PC-9 (cell line): ENCODE results near the gene ARHGAP18. TPM values are rescaled to one million over a fixed set of nuclear protein-coding genes. Genes with fewer than 3 reads are reported as not detected.
A peak's percentile ranks its signal among the peaks of the same experiment; 100 is the strongest.

Experiments used
- BruUV-seq: library from RNA; stranded (reverse); fragments of 400-500 nt; replicated peaks from 2 replicates; lab custom pipeline; 2021; lab: Mats Ljungman, UMichigan
- CTCF ChIA-PET: fragments of 300-600 bp; sonication (Branson Sonifier 250); formaldehyde crosslinking; loops from one replicate; lab custom pipeline; 2022; ENCODE audit warnings: antibody characterized with exemption; lab: Charles Lee
- POLR2A ChIA-PET: fragments of 300-600 bp; sonication (Branson Sonifier 250); formaldehyde crosslinking; loops from one replicate; lab custom pipeline; 2022; ENCODE audit warnings: antibody characterized with exemption; ENCODE audit not compliant: unreplicated experiment; lab: Charles Lee
- DNase-seq, 2 experiments: peaks; one replicate each; pipeline versions ENCODE4 v3.0.0 to v3.0.0-alpha.2; 2015 to 2022; ENCODE audit warnings: mixed read lengths in 1 of 2
- H2AFZ ChIP-seq: fragments of 200-600 bp; sonication (generic); 2 replicates; pipeline ENCODE4 v1.8.1; 2017; ENCODE audit warnings: antibody characterized with exemption
- H3F3A ChIP-seq: fragments of 200-600 bp; sonication (generic); 2 replicates; pipeline ENCODE4 v1.8.1; 2017; ENCODE audit warnings: antibody characterized with exemption, mild to moderate bottlenecking, low read depth; ENCODE audit not compliant: insufficient read depth
- H3K27ac ChIP-seq: fragments of 200-600 bp; sonication (generic); 2 replicates; pipeline ENCODE4 v1.6.1; 2016; ENCODE audit warnings: mixed run types
- H3K27me3 ChIP-seq: fragments of 200-600 bp; sonication (generic); 2 replicates; pipeline ENCODE4 v1.6.1; 2016; ENCODE audit warnings: low read depth, mixed run types; ENCODE audit not compliant: insufficient read depth
- H3K36me3 ChIP-seq: fragments of 200-600 bp; sonication (generic); 2 replicates; pipeline ENCODE4 v1.6.1; 2016; ENCODE audit warnings: low read depth, mixed run types
- H3K4me1 ChIP-seq: fragments of 200-600 bp; sonication (generic); replicated peaks from 2 replicates; pipeline ENCODE4 v1.6.1; 2016; ENCODE audit warnings: mixed run types; ENCODE audit not compliant: insufficient read depth
- H3K4me2 ChIP-seq: fragments of 200-600 bp; sonication (generic); 2 replicates; pipeline ENCODE4 v1.6.1; 2017; ENCODE audit warnings: mixed run types
- H3K4me3 ChIP-seq: fragments of 200-600 bp; sonication (generic); 2 replicates; pipeline ENCODE4 v1.6.1; 2016; ENCODE audit warnings: mixed run types
- H3K79me2 ChIP-seq: fragments of 200-600 bp; sonication (generic); 2 replicates; pipeline ENCODE4 v1.6.1; 2017; ENCODE audit warnings: low read depth, mixed run types
- H3K9me2 ChIP-seq: fragments of 200-600 bp; sonication (generic); 2 replicates; pipeline ENCODE4 v1.8.1; 2017; ENCODE audit warnings: mild to moderate bottlenecking; ENCODE audit not compliant: insufficient read depth
- H3K9me3 ChIP-seq: fragments of 200-600 bp; sonication (generic); 2 replicates; pipeline ENCODE4 v1.8.1; 2016; ENCODE audit warnings: low read depth; ENCODE audit not compliant: insufficient read depth
- H4K20me1 ChIP-seq: fragments of 200-600 bp; sonication (generic); 2 replicates; pipeline ENCODE4 v1.8.1; 2017; ENCODE audit not compliant: insufficient read depth
- CTCF ChIP-seq: fragments of 200-600 bp; sonication (generic); conservative IDR thresholded peaks from 2 replicates; pipeline ENCODE4 v1.6.1; 2017; ENCODE audit warnings: mixed run types, antibody characterized with exemption, mild to moderate bottlenecking, moderate library complexity
- EZH2 ChIP-seq: fragments of 200-600 bp; sonication (generic); IDR thresholded peaks from 2 replicates; pipeline ENCODE4 v1.8.0; 2017; ENCODE audit warnings: antibody characterized with exemption, low read depth
- intact Hi-C: fragments of 100-400 bp; cut with micrococcal nuclease; formaldehyde crosslinking; loops from one replicate; pipeline ENCODE4 v1.10.0; 2022; ENCODE audit not compliant: unreplicated experiment
- total RNA-seq: library from RNA; stranded (reverse); gene quantifications from 2 replicates; pipeline ENCODE4 v1.2.3, GENCODE V29; 2021

The ARHGAP18 gene
- total RNA-seq, 1 experiment from 2014 or later: 15.0 TPM

- intact Hi-C loops: no loop called here
- Histone ChIP-seq H2AFZ (no peak overlapping the region), H3K27me3 (no peaks in the 10 kb centered on the region), H3F3A (no peaks in the 10 kb centered on the region), H3K9me2 (no peaks in the 10 kb centered on the region), H3K4me3 (no peak overlapping the region), H3K27ac (no peak overlapping the region), H3K79me2 (no peaks in the 10 kb centered on the region), H3K36me3 (no peaks in the 10 kb centered on the region), H4K20me1 (no peaks in the 10 kb centered on the region), H3K4me2 (no peak overlapping the region), H3K4me1 (peaks cover 16% of the 10 kb centered on the region), H3K9me3 (no peaks in the 10 kb centered on the region)
- no peak for TF ChIP-seq CTCF
- TF ChIP-seq EZH2: no peak
- peak; percentile 35 to 42 for DNase-seq
- CTCF ChIA-PET: interaction anchor here (1.2 kb wide), 1 partner anchor 31 kb away, joined by 3 read pairs; no protein-coding TSS in a partner anchor
- BruUV-seq: no TSS peak
- POLR2A ChIA-PET: interaction anchor here (0.6 kb wide), 2 partner anchors 60 to 302 kb away, joined by 4 to 9 read pairs; no protein-coding TSS in a partner anchor
Measured at GRCh38 chr6:129744201-129744879, 34.4 kb upstream of the ARHGAP18 start.

DNA sequence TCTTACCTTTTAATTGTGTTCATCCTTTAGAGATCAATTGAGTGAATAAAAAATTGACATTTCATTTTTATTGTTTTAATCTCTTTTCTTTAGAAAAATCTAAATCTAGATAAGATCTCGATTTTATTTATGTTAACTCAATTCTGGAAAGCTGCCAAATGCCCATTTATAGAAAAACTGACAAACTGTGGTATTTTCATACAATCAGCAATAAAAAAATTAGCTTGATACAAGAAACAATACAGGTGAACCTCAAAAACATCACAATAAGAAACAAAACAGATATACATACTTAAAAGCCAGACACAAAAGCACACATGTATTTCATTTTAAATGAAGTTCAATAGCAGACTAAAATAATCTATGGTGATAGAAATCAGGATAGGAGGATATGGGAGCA, 30.0 kb upstream of the ARHGAP18 start:
- no peak for DNase-seq
- Histone ChIP-seq H3K4me3 (no peak overlapping the region), H3K4me1 (peaks cover 5% of the 10 kb centered on the region), H3K27ac (no peak overlapping the region), H3F3A (no peaks in the 10 kb centered on the region), H4K20me1 (no peaks in the 10 kb centered on the region), H3K4me2 (no peak overlapping the region), H3K79me2 (no peaks in the 10 kb centered on the region), H3K36me3 (no peaks in the 10 kb centered on the region), H3K9me2 (no peaks in the 10 kb centered on the region), H3K9me3 (no peaks in the 10 kb centered on the region), H3K27me3 (no peaks in the 10 kb centered on the region), H2AFZ (no peak overlapping the region)
- intact Hi-C loops: no loop called here
- BruUV-seq: no TSS peak
- CTCF ChIA-PET: no interaction called here
- POLR2A ChIA-PET: no interaction called here
- TF ChIP-seq EZH2 (no peak), CTCF (no peak)

DNA sequence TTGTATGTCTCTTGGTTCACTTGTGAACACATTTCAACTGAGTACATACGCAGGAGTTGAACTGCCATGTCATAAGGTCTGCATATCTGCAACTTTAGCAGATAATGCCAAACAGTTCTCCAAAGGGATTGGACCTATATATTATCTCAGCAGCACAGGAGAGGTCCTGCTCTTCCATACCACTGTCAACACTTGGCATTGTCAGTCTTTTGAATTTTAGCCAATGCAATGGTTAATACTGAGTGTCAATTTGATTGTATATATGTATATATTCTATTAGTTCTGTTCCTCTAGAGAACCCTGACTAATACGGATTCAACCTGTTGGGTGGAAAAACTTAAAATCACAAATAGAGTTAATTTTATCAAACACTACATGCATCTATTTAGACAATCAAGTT, 26.1 kb upstream of the ARHGAP18 start:
- Histone ChIP-seq H3K9me3 (no peaks in the 10 kb centered on the region), H4K20me1 (no peaks in the 10 kb centered on the region), H3K79me2 (no peaks in the 10 kb centered on the region), H3K27ac (no peak overlapping the region), H2AFZ (no peak overlapping the region), H3F3A (no peaks in the 10 kb centered on the region), H3K36me3 (no peaks in the 10 kb centered on the region), H3K4me1 (no peaks in the 10 kb centered on the region), H3K27me3 (no peaks in the 10 kb centered on the region), H3K4me2 (no peak overlapping the region), H3K9me2 (no peaks in the 10 kb centered on the region), H3K4me3 (no peak overlapping the region)
- intact Hi-C loops: loop anchor here (10.0 kb wide), 1 partner anchor 361 kb away; no protein-coding TSS in a partner anchor
- POLR2A ChIA-PET: no interaction called here
- CTCF ChIA-PET: no interaction called here
- TF ChIP-seq EZH2: no peak
- TF ChIP-seq CTCF: no peak
- BruUV-seq: no TSS peak
- DNase-seq: no peak
